Stimulated activated memory B cell treated with anti-CD40 and anti-IgM and Interleukin-4, amounts not matched to agents 10 μg/mL and 1 μg/mL and 100 μg/mL, for 72 hours (primary cell): ENCODE measurements around the gene RHO.

Experiments
- ATAC-seq: fragments of 150-1000 bp; cut with Tn5 transposase; 2 replicates; pipeline ENCODE4 v1.10.0; 2021
- H3K27ac Mint-ChIP-seq: one replicate; pipeline ENCODE4 v1.8.0; 2022; ENCODE audit warnings: mild to moderate bottlenecking, mixed read lengths
- H3K27me3 Mint-ChIP-seq: one replicate; pipeline ENCODE4 v1.8.0; 2022; ENCODE audit warnings: mixed read lengths
- H3K36me3 Mint-ChIP-seq: one replicate; pipeline ENCODE4 v1.8.0; 2022; ENCODE audit warnings: mixed read lengths
- H3K4me1 Mint-ChIP-seq: one replicate; pipeline ENCODE4 v1.8.0; 2022; ENCODE audit warnings: mixed read lengths
- H3K4me3 Mint-ChIP-seq: one replicate; pipeline ENCODE4 v1.8.0; 2022; ENCODE audit warnings: mild to moderate bottlenecking, moderate library complexity, mixed read lengths
- H3K9me3 Mint-ChIP-seq: one replicate; pipeline ENCODE4 v1.8.0; 2022; ENCODE audit warnings: mixed read lengths

The RHO gene

DNA sequence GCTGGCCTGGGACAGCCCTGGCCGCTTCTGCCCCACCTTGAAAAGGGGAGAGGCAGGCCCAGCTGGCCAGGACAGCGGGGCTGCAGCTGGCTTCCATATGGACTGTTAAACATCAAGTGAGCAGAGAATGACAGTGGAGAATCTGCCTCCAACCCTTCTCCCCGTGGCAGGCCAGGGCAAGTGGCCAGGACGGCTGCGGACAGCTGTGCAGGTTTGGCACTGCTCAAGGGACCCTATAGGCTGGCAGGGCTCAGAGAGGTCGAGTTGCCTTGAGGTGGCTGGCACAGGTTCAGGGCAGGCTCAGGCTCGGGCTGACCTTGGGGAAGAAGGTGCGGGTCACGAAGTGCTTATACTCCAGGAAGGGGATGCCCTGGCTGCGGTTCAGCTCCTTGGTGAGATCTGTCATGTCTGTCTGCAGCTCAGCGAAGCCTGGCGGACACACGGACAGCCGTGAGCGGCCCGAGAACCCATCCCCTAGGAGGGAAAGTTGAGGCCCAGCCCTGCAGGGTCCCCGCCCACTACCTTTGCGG, 38.8 kb downstream of the RHO start:
- peaks cover 10% of the 10 kb centered on the region for H3K4me1 Mint-ChIP-seq
- no peaks in the 10 kb centered on the region for H3K36me3 Mint-ChIP-seq
- no peaks in the 10 kb centered on the region for H3K9me3 Mint-ChIP-seq
- no peaks in the 10 kb centered on the region for H3K27me3 Mint-ChIP-seq
- no peak for ATAC-seq
- no peak overlapping the region for H3K4me3 Mint-ChIP-seq
- peak overlapping the region; percentile 12 for H3K27ac Mint-ChIP-seq

GRCh38 chr3:129567939-129568338, 39.5 kb downstream of the RHO start:
- H3K36me3 Mint-ChIP-seq = no peaks in the 10 kb centered on the region
- no peak overlapping the region for H3K27ac Mint-ChIP-seq
- H3K4me1 Mint-ChIP-seq = peaks cover 12% of the 10 kb centered on the region
- no peaks in the 10 kb centered on the region for H3K27me3 Mint-ChIP-seq
- no peak overlapping the region for H3K4me3 Mint-ChIP-seq
- ATAC-seq = no peak
- H3K9me3 Mint-ChIP-seq = no peaks in the 10 kb centered on the region

- Mint-ChIP-seq H3K4me3 (no peak overlapping the region), H3K9me3 (no peaks in the 10 kb centered on the region), H3K27me3 (no peaks in the 10 kb centered on the region), H3K4me1 (peaks cover 27% of the 10 kb centered on the region), H3K36me3 (no peaks in the 10 kb centered on the region), H3K27ac (peak overlapping the region; percentile 38)
- no peak for ATAC-seq
Measured at GRCh38 chr3:129569856-129570255, 41.4 kb downstream of the RHO start.

GRCh38 chr3:129571605-129572547, 43.4 kb downstream of the RHO start:
- H3K4me3 Mint-ChIP-seq = no peak overlapping the region
- H3K27me3 Mint-ChIP-seq = no peaks in the 10 kb centered on the region
- H3K4me1 Mint-ChIP-seq = peaks cover 48% of the 10 kb centered on the region
- H3K9me3 Mint-ChIP-seq = no peaks in the 10 kb centered on the region
- peak overlapping the region; percentile 44 for H3K27ac Mint-ChIP-seq
- no peaks in the 10 kb centered on the region for H3K36me3 Mint-ChIP-seq
- ATAC-seq = no peak

- Mint-ChIP-seq H3K4me3 (no peak overlapping the region), H3K36me3 (no peaks in the 10 kb centered on the region), H3K27me3 (no peaks in the 10 kb centered on the region), H3K27ac (peak overlapping the region; percentile 91), H3K4me1 (peaks cover 55% of the 10 kb centered on the region), H3K9me3 (no peaks in the 10 kb centered on the region)
- ATAC-seq = no peak
Measured at GRCh38 chr3:129572603-129573002, 44.2 kb downstream of the RHO start.

- H3K4me1 Mint-ChIP-seq = peaks cover 64% of the 10 kb centered on the region
- peak overlapping the region; percentile 91 for H3K27ac Mint-ChIP-seq
- no peak overlapping the region for H3K4me3 Mint-ChIP-seq
Measured at GRCh38 chr3:129573493-129573892, 45.1 kb downstream of the RHO start.

GRCh38 chr3:129574206-129574605, 45.8 kb downstream of the RHO start:
- no peaks in the 10 kb centered on the region for H3K9me3 Mint-ChIP-seq
- H3K4me3 Mint-ChIP-seq = no peak overlapping the region
- no peaks in the 10 kb centered on the region for H3K27me3 Mint-ChIP-seq
- peaks cover 71% of the 10 kb centered on the region for H3K4me1 Mint-ChIP-seq
- no peak for ATAC-seq
- peak overlapping the region; percentile 91 for H3K27ac Mint-ChIP-seq
- no peaks in the 10 kb centered on the region for H3K36me3 Mint-ChIP-seq

More at GRCh38 chr3:129573493-129573892, 45.1 kb downstream of the RHO start:
- Mint-ChIP-seq H3K27me3 (no peaks in the 10 kb centered on the region), H3K9me3 (no peaks in the 10 kb centered on the region), H3K36me3 (no peaks in the 10 kb centered on the region)
- no peak for ATAC-seq

DNA sequence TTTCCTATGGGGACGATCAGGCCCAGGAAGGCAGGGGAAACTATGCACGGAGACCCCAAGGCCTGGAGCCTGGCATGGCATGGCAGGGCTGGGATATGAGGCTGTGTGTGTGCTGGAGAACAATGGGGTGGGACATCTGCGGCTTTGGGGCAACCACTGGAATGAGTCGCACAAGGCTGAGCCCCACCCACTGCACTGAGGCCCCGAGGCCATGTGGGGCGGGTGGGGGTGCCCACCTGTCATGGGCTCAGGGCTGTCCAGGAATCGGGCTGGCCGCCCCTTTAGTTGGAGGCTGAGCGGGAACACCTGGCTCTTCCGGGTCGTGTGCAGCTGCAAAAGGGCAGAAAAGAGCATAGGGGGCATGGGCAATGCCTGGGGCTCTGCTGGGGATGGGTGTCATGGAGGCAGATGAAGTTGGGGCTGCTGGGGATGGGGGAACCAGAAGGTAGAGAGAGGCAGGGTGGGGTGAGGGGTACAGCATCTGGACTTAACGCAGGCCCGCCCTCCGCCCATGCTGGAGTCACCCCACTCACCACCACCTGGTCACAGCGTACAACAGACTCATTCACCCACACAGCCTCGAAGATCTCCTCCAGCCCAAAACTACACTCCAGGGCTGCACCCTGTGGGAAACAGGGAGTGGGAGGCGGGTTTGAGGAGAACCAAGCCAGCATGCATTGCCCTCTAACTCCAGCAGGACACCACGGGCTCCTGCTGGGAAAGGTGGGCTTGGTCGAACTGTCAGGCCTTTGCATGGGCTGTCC, 47.0 kb downstream of the RHO start:
- H3K9me3 Mint-ChIP-seq = no peaks in the 10 kb centered on the region
- H3K36me3 Mint-ChIP-seq = no peaks in the 10 kb centered on the region
- peak overlapping the region; percentile 91 for H3K27ac Mint-ChIP-seq
- no peak overlapping the region for H3K4me3 Mint-ChIP-seq
- no peak for ATAC-seq
- H3K4me1 Mint-ChIP-seq = peaks cover 71% of the 10 kb centered on the region
- H3K27me3 Mint-ChIP-seq = no peaks in the 10 kb centered on the region

DNA sequence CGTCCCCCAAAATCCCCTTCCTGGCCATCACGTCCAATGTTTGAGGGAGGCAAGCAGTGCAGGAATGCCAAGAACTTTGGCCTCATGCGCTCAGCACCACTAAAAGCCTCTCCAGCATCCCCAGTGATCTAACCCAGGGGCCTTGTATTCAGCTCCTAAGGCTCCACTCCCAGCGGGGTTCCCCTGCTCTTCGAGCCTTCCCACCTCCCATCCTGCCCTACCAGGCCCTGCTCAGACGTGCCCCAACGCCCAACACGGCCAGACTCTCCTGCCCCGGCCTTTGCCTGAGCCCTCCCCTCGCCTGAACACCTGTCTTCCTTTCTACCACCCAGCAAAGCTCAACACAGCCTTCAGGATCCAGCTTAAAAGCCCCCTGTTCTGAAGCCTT, 47.6 kb downstream of the RHO start:
- peaks cover 70% of the 10 kb centered on the region for H3K4me1 Mint-ChIP-seq
- no peak overlapping the region for H3K4me3 Mint-ChIP-seq

GRCh38 chr3:129576514-129577352, 48.3 kb downstream of the RHO start:
- peak overlapping the region; percentile 91 for H3K27ac Mint-ChIP-seq
- H3K36me3 Mint-ChIP-seq = no peaks in the 10 kb centered on the region
- ATAC-seq = peak; percentile 81
- peaks cover 66% of the 10 kb centered on the region for H3K4me1 Mint-ChIP-seq
- peak overlapping the region; percentile 45 for H3K4me3 Mint-ChIP-seq
- no peaks in the 10 kb centered on the region for H3K27me3 Mint-ChIP-seq
- H3K9me3 Mint-ChIP-seq = no peaks in the 10 kb centered on the region

More for the DNA sequence above, 47.6 kb downstream of the RHO start:
- peak overlapping the region; percentile 91 for H3K27ac Mint-ChIP-seq
- H3K27me3 Mint-ChIP-seq = no peaks in the 10 kb centered on the region
- ATAC-seq = no peak
- H3K36me3 Mint-ChIP-seq = no peaks in the 10 kb centered on the region
- no peaks in the 10 kb centered on the region for H3K9me3 Mint-ChIP-seq

DNA sequence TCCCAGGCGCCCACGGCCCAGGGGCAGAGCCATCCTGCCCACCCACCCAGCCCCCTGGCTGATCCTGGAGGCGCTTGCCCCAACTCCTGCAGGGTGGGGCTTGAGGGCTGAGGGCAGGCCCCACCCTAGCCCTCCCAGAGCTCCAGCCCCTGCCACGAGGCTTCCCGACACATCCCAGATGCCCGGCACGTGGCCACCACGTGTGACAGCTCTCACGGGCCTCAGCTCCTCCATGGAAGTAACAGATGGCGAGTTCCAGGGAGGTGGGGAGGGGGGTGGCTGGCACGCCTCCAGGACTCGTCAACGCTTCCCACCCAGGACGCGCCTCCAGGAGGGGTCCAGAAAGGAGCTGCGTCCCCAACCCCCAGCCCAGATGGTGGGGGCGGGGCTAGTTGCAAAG, 48.9 kb downstream of the RHO start:
- Mint-ChIP-seq H3K27ac (peak overlapping the region; percentile 91), H3K9me3 (no peaks in the 10 kb centered on the region), H3K4me3 (peak overlapping the region; percentile 10), H3K27me3 (no peaks in the 10 kb centered on the region), H3K4me1 (peaks cover 61% of the 10 kb centered on the region), H3K36me3 (no peaks in the 10 kb centered on the region)
- ATAC-seq = peak; percentile 7

DNA sequence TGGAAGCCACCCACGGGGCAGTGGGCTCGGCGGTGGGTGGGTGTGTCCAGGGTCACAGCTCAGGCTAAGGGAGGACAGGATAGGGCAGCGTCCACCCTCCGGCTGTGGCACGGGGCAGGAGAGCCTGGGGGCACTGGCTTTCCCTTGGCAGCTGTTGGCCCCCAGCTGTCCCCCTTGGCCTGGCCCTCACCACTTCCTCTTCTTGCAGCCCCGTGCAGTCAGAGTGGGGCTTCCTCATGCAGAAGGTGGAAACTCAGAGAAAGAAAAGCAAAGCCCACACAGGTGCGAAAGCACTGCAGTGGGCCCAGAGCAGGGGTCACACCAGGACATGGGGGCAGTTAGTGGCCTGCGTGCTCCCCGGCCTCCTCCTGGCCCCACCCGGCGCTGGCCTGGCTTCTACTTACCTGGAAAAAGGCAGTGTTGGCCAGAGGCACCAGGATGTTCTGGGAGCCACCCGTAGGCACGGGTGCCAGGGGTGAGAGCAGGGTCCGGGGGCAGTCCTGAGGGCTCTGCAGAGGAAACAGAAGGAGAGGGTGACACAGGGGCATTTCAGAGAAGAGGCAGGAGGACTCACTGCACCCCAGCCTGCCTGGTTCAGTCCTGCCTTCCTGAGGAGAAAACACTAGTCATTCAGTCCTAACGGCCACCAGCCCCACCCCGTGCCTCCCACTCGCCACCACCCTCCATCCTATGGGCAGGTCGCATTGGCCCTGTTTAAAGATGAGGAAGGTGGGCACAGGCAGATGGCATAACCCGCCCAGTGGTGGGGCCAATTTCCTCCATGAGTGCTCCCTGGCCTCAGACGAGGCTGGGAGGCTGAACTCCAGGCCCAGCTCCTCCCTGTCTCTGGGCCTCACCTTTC, 49.7 kb downstream of the RHO start:
- peak; percentile 82 for ATAC-seq
- H3K4me1 Mint-ChIP-seq = peaks cover 65% of the 10 kb centered on the region
- no peaks in the 10 kb centered on the region for H3K36me3 Mint-ChIP-seq
- H3K27me3 Mint-ChIP-seq = no peaks in the 10 kb centered on the region
- no peaks in the 10 kb centered on the region for H3K9me3 Mint-ChIP-seq
- H3K4me3 Mint-ChIP-seq = peak overlapping the region; percentile 10
- H3K27ac Mint-ChIP-seq = peak overlapping the region; percentile 91

- no peak for ATAC-seq
- H3K4me3 Mint-ChIP-seq = no peak overlapping the region
- no peaks in the 10 kb centered on the region for H3K9me3 Mint-ChIP-seq
- H3K27ac Mint-ChIP-seq = peak overlapping the region; percentile 91
- peaks cover 52% of the 10 kb centered on the region for H3K4me1 Mint-ChIP-seq
- H3K36me3 Mint-ChIP-seq = no peaks in the 10 kb centered on the region
- no peaks in the 10 kb centered on the region for H3K27me3 Mint-ChIP-seq
Measured at GRCh38 chr3:129579991-129580390, 51.6 kb downstream of the RHO start.

DNA sequence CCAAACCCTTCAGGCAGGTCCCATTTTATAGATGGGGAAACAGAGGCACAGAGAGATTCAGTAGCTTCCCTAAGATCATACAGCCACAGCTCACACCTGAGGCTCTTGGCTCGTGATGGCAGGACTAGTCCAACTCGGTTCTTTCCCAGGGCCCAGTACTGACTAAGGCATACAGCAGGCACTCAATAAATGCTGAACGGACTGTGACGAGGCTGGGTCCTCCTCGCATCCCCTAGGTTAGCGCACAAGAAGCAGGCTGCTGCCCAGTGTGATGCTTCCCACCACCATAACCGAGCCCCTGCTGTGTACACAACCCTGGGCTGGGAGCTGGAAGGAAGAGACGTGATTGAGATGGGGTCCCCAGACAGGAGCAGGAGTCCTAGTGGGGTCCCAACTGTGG, 53.2 kb downstream of the RHO start:
- Mint-ChIP-seq H3K4me3 (no peak overlapping the region), H3K27me3 (no peaks in the 10 kb centered on the region), H3K4me1 (peaks cover 36% of the 10 kb centered on the region), H3K9me3 (no peaks in the 10 kb centered on the region), H3K36me3 (no peaks in the 10 kb centered on the region), H3K27ac (peak overlapping the region; percentile 91)
- no peak for ATAC-seq
